ENCODE data around the gene CFC1B. TPM values are rescaled to one million over a fixed set of nuclear protein-coding genes. Genes with fewer than 3 reads are reported as not detected.
"Not testable (repeated sequence)": the region's sequence is repeated elsewhere in the genome, so short reads cannot be mapped to it uniquely, and the experiment has no call there.

CFC1B gene
- total RNA-seq, 2 experiments from 2014 or later: not detected

DNA sequence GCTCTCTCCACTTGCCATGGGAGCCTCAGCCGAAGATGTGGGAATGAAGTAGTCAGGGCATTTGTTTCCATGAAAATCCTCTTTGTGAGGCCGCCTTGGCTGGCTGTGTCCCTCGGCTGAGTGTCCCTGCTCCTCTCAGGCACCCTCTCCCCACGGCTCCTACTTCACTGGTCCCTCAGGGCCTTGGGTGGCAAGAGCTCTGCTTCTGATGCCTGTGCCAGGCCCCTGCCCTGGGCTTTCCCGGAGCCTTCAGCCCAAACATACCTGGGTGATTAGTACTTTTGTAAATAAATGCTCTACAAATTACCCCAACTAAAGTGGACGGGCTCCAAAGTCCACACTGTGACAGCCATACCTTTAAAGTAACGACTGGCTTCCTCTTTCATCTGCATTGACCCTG, 15.6 kb downstream of the CFC1B start:
- H3K4me1 Mint-ChIP-seq (ENCODE audit: low read depth); POLR2A ChIA-PET; CTCF ChIA-PET; H3K27ac Mint-ChIP-seq; H3K4me3 Mint-ChIP-seq; H3K36me3 Mint-ChIP-seq; DNase-seq; H3K27me3 Mint-ChIP-seq; H3K9me3 Mint-ChIP-seq; intact Hi-C loops (cut with micrococcal nuclease): not testable (repeated sequence)

DNA sequence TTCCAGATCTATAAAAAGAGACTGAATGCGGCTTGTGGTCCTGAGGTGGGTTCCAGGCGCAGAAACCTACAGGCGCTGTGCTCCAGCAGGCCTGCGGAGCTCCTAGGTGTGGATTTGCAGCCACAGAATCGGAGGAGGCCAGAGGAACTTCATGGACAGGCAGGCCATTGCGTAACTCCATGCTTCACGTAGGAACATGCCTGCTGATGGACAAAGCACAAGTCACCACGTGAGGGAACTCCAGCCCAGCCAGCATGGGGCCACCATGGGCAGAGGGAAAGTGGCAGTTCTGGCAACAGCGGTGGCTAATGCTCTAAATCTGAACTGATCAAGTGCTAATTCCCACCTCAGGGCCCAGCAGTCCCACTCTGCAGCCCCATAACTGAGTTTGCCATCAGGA, 17.2 kb downstream of the CFC1B start:
- H3K27ac Mint-ChIP-seq; H3K9me3 Mint-ChIP-seq; H3K4me1 Mint-ChIP-seq (ENCODE audit: low read depth); CTCF ChIA-PET; H3K36me3 Mint-ChIP-seq; H3K27me3 Mint-ChIP-seq; H3K4me3 Mint-ChIP-seq; DNase-seq; POLR2A ChIA-PET; intact Hi-C loops (cut with micrococcal nuclease): not testable (repeated sequence)

DNA sequence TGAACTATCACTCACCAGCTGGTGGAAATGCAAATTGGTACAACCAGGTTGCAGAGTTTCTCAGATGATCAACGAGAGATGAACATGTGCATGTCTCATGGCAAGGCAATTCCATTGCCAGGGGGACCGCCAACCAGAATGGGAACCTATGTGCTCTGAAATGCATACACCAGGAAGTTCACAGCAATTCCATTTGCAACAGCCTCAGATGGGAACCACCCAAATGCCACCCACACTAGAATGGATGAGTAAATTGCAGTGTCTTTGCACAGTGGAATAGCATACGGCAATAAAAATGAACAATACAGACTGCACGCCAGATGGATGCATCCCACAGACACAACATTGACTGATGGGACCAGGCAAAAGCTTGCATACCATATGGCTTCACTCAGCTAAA, 21.8 kb downstream of the CFC1B start:
- CTCF ChIA-PET; intact Hi-C loops (cut with micrococcal nuclease); POLR2A ChIA-PET; H3K36me3 Mint-ChIP-seq; H3K4me3 Mint-ChIP-seq; H3K27me3 Mint-ChIP-seq; H3K9me3 Mint-ChIP-seq; H3K27ac Mint-ChIP-seq; H3K4me1 Mint-ChIP-seq (ENCODE audit: low read depth); DNase-seq: not testable (repeated sequence)

DNA sequence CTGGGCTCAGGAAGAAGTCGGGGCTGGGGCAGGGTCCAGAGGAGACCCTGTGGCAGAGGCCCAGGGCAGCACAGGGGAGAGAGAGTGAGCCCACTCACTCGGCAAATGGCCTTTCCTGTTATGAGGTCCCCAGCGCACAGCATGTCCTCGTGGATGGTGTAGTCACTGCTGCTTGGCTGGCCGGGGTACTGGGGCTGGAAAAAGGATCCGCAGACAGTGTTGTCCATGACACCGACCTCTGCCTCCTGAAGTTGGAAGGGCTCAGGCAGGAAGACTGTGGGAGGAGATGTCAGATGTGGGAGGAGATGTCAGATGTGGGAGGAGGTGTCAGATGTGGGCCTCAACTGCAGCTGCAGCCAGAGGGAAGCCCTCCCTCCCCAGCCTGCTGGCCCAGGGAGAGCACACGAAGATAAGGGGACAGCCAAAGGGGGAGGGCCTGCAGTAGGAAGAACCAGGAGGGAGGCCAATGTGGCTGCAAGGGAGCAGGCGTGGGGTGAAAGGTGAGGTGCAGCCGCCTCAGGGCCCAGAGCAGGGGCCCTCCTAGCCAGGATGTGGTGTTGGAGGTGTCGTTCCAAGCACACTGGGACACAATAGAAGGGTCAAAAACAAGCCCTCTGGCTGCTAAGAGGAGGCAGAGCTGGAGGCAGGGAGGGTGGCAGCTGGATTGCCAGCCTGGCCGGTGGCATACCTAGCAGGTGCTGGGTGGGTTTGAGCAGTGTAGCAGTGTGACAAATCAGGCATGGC, 22.9 kb downstream of the CFC1B start:
- H3K4me1 Mint-ChIP-seq (ENCODE audit: low read depth); POLR2A ChIA-PET; H3K27ac Mint-ChIP-seq; H3K4me3 Mint-ChIP-seq; intact Hi-C loops (cut with micrococcal nuclease); H3K27me3 Mint-ChIP-seq; CTCF ChIA-PET; H3K36me3 Mint-ChIP-seq; DNase-seq; H3K9me3 Mint-ChIP-seq: not testable (repeated sequence)

DNA sequence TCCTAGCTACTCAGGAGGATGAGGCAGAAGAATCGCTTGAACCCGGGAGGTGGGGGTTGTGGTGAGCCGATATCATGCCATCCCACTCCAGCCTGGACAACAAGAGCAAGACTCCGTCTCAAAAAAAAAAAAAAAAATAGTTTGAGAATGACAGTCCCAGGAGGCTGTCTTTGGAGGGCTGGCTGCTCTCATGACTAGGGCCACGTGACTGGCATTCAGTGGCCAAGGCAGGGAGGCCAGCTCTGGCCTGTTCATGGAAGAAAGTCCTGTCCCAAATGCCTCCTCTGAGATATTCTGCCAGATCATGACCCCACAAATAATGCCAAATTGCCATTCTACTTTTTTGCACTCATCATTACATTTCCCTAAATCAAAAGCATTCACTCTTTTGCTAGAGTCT, 24.0 kb downstream of the CFC1B start:
- DNase-seq; H3K36me3 Mint-ChIP-seq; H3K4me3 Mint-ChIP-seq; H3K4me1 Mint-ChIP-seq (ENCODE audit: low read depth); intact Hi-C loops (cut with micrococcal nuclease); POLR2A ChIA-PET; H3K9me3 Mint-ChIP-seq; CTCF ChIA-PET; H3K27me3 Mint-ChIP-seq; H3K27ac Mint-ChIP-seq: not testable (repeated sequence)

DNA sequence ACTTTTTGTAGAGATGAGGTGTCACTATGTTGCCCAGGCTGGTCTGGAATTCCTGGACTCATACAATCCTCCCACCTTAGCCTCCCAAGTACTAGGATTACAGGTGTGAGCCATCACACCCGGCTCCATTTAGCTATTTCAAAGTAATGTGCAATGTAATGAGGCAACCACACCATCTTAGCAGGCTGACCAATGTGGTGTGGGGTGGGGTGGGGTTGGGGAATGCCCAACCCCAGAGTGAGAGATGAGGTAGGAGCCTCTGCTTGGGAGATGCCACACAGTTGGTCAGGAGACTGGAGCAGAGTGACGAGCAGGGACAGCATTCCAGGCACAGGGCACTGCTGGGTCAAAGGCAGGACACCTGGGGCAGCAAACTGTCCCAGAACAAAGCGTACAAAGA, 27.4 kb downstream of the CFC1B start:
- H3K9me3 Mint-ChIP-seq; intact Hi-C loops (cut with micrococcal nuclease); POLR2A ChIA-PET; H3K27me3 Mint-ChIP-seq; H3K4me1 Mint-ChIP-seq (ENCODE audit: low read depth); H3K27ac Mint-ChIP-seq; DNase-seq; H3K4me3 Mint-ChIP-seq; H3K36me3 Mint-ChIP-seq; CTCF ChIA-PET: not testable (repeated sequence)

DNA sequence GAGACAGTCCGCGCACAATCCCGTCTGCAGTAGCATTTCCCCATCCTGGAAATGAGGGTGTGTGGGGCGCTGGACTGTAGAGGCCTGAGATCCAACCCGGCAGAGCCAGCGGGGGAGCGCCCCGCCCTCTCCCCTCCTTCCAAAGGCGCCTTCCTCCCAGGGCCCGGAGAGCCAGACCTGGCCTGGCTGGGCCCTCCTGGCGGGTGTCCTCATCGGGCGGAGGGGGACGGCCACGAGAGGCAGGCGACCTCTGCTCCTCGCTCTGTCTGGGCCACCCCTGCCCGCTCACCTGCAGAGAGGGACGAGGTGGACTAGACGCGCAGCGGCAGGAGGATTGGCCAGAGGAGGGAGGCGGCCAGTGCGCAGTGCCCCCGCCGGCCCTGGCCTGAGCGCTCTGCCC, 28.5 kb downstream of the CFC1B start:
- H3K27me3 Mint-ChIP-seq; H3K4me1 Mint-ChIP-seq (ENCODE audit: low read depth); DNase-seq; H3K27ac Mint-ChIP-seq; intact Hi-C loops (cut with micrococcal nuclease); H3K4me3 Mint-ChIP-seq; H3K36me3 Mint-ChIP-seq; CTCF ChIA-PET; H3K9me3 Mint-ChIP-seq; POLR2A ChIA-PET: not testable (repeated sequence)

DNA sequence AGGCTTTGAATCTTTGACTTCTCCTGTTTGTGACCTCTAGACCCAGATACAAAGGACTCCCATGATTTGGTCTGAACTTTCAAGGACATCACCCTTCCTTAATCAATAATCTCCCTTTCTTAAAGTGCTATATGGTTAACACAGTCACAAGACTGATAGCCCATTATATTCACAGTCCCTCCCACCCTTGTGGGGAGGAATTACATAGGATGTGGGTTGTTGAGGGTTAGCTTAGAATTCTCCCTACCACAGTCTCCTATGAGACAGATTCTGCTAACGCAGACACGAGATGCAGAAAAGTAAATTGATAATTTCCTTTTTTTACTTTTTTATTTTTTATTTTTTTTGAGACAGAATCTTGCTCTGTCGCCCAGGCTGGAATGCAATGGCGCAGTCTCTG, 33.2 kb downstream of the CFC1B start:
- intact Hi-C loops (cut with micrococcal nuclease); H3K4me3 Mint-ChIP-seq; H3K36me3 Mint-ChIP-seq; H3K4me1 Mint-ChIP-seq (ENCODE audit: low read depth); CTCF ChIA-PET; DNase-seq; H3K27ac Mint-ChIP-seq; H3K9me3 Mint-ChIP-seq; POLR2A ChIA-PET; H3K27me3 Mint-ChIP-seq: not testable (repeated sequence)

DNA sequence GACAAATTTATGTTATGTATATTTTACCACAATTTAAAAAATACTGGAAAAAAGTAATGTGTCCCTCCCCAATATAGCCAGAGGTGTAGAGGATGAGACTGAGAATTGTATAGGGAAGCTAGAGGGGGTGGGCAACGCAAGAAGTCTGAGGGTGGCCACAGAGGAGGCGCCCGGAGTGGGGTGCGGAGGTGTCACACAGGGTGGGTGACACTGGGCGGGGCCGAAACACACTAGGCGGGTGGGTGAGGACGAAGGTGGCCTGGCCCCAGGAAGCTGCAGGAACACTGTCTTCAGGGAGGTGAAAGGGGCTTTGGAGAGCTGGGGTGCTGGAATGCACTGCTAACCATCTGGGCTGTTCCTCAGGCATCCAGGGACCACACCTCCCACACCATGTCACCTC, 35.4 kb downstream of the CFC1B start:
- H3K9me3 Mint-ChIP-seq; H3K4me1 Mint-ChIP-seq (ENCODE audit: low read depth); POLR2A ChIA-PET; H3K4me3 Mint-ChIP-seq; intact Hi-C loops (cut with micrococcal nuclease); H3K27ac Mint-ChIP-seq; CTCF ChIA-PET; DNase-seq; H3K27me3 Mint-ChIP-seq; H3K36me3 Mint-ChIP-seq: not testable (repeated sequence)

DNA sequence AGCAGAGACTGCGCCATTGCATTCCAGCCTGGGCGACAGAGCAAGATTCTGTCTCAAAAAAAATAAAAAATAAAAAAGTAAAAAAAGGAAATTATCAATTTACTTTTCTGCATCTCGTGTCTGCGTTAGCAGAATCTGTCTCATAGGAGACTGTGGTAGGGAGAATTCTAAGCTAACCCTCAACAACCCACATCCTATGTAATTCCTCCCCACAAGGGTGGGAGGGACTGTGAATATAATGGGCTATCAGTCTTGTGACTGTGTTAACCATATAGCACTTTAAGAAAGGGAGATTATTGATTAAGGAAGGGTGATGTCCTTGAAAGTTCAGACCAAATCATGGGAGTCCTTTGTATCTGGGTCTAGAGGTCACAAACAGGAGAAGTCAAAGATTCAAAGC, 45.1 kb downstream of the CFC1B start:
- CTCF ChIA-PET; DNase-seq; POLR2A ChIA-PET; H3K4me1 Mint-ChIP-seq (ENCODE audit: low read depth); H3K9me3 Mint-ChIP-seq; H3K36me3 Mint-ChIP-seq; H3K27ac Mint-ChIP-seq; H3K27me3 Mint-ChIP-seq; intact Hi-C loops (cut with micrococcal nuclease); H3K4me3 Mint-ChIP-seq: not testable (repeated sequence)

DNA sequence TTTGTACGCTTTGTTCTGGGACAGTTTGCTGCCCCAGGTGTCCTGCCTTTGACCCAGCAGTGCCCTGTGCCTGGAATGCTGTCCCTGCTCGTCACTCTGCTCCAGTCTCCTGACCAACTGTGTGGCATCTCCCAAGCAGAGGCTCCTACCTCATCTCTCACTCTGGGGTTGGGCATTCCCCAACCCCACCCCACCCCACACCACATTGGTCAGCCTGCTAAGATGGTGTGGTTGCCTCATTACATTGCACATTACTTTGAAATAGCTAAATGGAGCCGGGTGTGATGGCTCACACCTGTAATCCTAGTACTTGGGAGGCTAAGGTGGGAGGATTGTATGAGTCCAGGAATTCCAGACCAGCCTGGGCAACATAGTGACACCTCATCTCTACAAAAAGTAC, 50.9 kb downstream of the CFC1B start:
- DNase-seq; H3K27me3 Mint-ChIP-seq; H3K27ac Mint-ChIP-seq; H3K4me1 Mint-ChIP-seq (ENCODE audit: low read depth); H3K4me3 Mint-ChIP-seq; H3K36me3 Mint-ChIP-seq; POLR2A ChIA-PET; H3K9me3 Mint-ChIP-seq; intact Hi-C loops (cut with micrococcal nuclease); CTCF ChIA-PET: not testable (repeated sequence)

DNA sequence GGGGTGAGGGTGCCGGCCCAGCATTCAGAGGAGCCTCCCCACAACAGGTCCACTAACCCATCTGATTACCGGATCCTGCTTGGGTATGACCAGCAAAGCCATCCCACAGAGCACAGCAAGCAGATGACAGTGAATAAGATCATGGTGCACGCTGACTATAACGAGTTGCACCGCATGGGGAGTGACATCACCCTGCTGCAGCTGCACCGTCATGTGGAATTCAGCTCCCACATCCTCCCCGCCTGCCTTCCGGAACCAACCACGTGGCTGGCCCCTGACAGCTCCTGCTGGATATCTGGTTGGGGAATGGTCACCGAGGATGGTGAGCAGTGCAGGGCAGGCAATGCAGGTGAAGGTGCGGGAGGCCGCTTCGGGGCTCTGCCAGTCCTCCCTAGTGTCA, 53.2 kb downstream of the CFC1B start:
- H3K9me3 Mint-ChIP-seq; POLR2A ChIA-PET; intact Hi-C loops (cut with micrococcal nuclease); H3K4me3 Mint-ChIP-seq; H3K36me3 Mint-ChIP-seq; H3K4me1 Mint-ChIP-seq (ENCODE audit: low read depth); H3K27ac Mint-ChIP-seq; CTCF ChIA-PET; H3K27me3 Mint-ChIP-seq; DNase-seq: not testable (repeated sequence)

DNA sequence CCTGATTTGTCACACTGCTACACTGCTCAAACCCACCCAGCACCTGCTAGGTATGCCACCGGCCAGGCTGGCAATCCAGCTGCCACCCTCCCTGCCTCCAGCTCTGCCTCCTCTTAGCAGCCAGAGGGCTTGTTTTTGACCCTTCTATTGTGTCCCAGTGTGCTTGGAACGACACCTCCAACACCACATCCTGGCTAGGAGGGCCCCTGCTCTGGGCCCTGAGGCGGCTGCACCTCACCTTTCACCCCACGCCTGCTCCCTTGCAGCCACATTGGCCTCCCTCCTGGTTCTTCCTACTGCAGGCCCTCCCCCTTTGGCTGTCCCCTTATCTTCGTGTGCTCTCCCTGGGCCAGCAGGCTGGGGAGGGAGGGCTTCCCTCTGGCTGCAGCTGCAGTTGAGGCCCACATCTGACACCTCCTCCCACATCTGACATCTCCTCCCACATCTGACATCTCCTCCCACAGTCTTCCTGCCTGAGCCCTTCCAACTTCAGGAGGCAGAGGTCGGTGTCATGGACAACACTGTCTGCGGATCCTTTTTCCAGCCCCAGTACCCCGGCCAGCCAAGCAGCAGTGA, 55.3 kb downstream of the CFC1B start:
- DNase-seq; H3K4me3 Mint-ChIP-seq; CTCF ChIA-PET; H3K9me3 Mint-ChIP-seq; H3K36me3 Mint-ChIP-seq; H3K27me3 Mint-ChIP-seq; H3K4me1 Mint-ChIP-seq (ENCODE audit: low read depth); intact Hi-C loops (cut with micrococcal nuclease); POLR2A ChIA-PET; H3K27ac Mint-ChIP-seq: not testable (repeated sequence)

Measured in activated CD4-positive, alpha-beta memory T cell treated with anti-CD3 and anti-CD28 coated beads for 36 hours (primary cell).